ENCODE results near the gene PHKA1.

Gene PHKA1

DNA sequence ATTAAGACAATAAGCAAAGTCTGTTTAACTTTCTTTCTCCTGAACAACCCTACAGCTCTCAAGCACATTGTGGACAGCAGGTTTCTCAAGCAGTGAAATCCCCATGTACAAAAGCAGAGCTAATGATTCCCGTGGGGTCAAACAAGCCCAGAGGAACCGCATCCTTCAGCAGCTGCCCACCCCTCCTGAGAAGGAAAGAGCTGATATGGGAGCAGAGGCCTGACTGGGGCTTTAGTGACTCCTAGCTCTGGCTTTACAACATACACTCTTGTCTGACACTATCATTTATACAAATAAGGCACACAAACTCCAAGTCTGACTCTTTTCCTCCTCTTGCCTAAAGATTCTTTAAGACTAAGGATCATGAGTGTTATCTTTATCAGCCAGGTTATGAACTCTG, 174.3 kb downstream of the PHKA1 start:
- DNase-seq (ENCODE audit: low spot score): no peak
- TF ChIP-seq, protein P1, sequence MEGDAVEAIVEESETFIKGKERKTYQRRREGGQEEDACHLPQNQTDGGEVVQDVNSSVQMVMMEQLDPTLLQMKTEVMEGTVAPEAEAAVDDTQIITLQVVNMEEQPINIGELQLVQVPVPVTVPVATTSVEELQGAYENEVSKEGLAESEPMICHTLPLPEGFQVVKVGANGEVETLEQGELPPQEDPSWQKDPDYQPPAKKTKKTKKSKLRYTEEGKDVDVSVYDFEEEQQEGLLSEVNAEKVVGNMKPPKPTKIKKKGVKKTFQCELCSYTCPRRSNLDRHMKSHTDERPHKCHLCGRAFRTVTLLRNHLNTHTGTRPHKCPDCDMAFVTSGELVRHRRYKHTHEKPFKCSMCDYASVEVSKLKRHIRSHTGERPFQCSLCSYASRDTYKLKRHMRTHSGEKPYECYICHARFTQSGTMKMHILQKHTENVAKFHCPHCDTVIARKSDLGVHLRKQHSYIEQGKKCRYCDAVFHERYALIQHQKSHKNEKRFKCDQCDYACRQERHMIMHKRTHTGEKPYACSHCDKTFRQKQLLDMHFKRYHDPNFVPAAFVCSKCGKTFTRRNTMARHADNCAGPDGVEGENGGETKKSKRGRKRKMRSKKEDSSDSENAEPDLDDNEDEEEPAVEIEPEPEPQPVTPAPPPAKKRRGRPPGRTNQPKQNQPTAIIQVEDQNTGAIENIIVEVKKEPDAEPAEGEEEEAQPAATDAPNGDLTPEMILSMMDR (IDR thresholded peaks at IDR 0.05; ENCODE audit: extremely low read depth, missing control alignments): no peak

DNA sequence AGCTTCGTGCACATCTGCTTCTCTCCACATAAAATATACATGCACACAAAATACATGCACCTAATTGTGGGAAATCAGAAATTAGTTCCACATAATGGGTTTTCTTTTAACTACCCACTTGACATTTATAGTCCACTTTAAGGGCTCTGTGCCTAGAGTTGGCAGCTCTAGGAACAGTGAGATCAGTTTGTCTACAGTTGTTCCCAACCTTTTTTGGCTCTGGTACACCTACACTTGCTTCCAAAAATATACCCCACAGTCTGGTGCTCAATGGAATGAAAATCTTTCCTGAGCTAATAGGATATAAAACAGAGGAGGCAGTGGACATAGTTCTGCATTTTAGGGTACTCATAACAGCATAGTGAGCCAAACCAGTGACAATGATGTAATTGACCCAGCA, 177.6 kb downstream of the PHKA1 start:
- no peak for DNase-seq (ENCODE audit: low spot score)
- TF ChIP-seq, protein P1 (IDR thresholded peaks at IDR 0.05; ENCODE audit: extremely low read depth, missing control alignments): no peak

DNA sequence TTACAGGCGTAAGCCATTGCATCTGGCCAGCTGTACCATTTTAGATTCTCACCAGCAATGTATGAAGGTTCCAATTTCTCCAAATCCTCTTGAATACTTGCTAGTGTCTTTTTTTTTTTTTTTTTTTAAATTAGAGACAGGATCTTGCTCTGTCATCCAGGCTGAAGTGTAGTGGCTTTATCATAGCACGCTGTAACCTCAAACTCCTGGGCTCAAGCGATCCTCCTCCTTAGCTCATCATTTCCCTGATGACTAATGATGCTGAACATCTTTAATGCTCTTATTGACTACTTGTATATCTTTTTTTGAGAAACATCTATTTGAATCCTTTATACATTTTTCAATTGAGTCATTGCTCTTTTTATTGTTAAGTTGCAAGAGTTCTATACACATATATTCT, 181.7 kb downstream of the PHKA1 start:
- no peak for DNase-seq (ENCODE audit: low spot score)
- TF ChIP-seq, protein P1 (IDR thresholded peaks at IDR 0.05; ENCODE audit: extremely low read depth, missing control alignments): no peak

All from GM20000 (cell line).